HG03139 (cell line): ENCODE measurements around the gene GRB14.
"Not testable (repeated sequence)": the region's sequence is repeated elsewhere in the genome, so short reads cannot be mapped to it uniquely, and the experiment has no call there.

Source experiments
- ATAC-seq: cut with Tn5 transposase; IDR thresholded peaks from one replicate; pipeline ENCODE4 v1.9.1; 2021; ENCODE audit not compliant: unreplicated experiment

The GRB14 gene

GRCh38 chr2:164620873-164621763, at the start of gene GRB14:
GRB14 (minus strand) TSS chr2:164621482; CDS start chr2:164621309, 173 bp downstream.
- no peak for ATAC-seq

- no peak for ATAC-seq
Measured at GRCh38 chr2:164669291-164669690, 48.0 kb upstream of the GRB14 start.

GRCh38 chr2:164667566-164667965, 46.3 kb upstream of the GRB14 start:
- ATAC-seq: no peak

- no peak for ATAC-seq
Measured at GRCh38 chr2:164664070-164664469, 42.8 kb upstream of the GRB14 start.

- no peak for ATAC-seq
Measured at GRCh38 chr2:164662868-164663631, 41.8 kb upstream of the GRB14 start.

- ATAC-seq: no peak
Measured at GRCh38 chr2:164662066-164662465, 40.8 kb upstream of the GRB14 start.

- ATAC-seq: no peak
Measured at GRCh38 chr2:164661349-164661748, 40.1 kb upstream of the GRB14 start.

GRCh38 chr2:164657129-164657528, 35.8 kb upstream of the GRB14 start:
- ATAC-seq: no peak

GRCh38 chr2:164655750-164656149, 34.5 kb upstream of the GRB14 start:
- no peak for ATAC-seq

GRCh38 chr2:164655336-164655735, 34.1 kb upstream of the GRB14 start:
- no peak for ATAC-seq

- no peak for ATAC-seq
Measured at GRCh38 chr2:164651361-164651760, 30.1 kb upstream of the GRB14 start.

- no peak for ATAC-seq
Measured at GRCh38 chr2:164644036-164644700, 22.9 kb upstream of the GRB14 start.

GRCh38 chr2:164642946-164643555, 21.8 kb upstream of the GRB14 start:
- ATAC-seq: no peak

GRCh38 chr2:164642268-164642667, 21.0 kb upstream of the GRB14 start:
- ATAC-seq: no peak

GRCh38 chr2:164628319-164628718, 7.0 kb upstream of the GRB14 start:
- ATAC-seq: not testable (repeated sequence)

GRCh38 chr2:164625378-164625971, 4.2 kb upstream of the GRB14 start:
- no peak for ATAC-seq

GRCh38 chr2:164624316-164624715, 3.0 kb upstream of the GRB14 start:
- no peak for ATAC-seq

GRCh38 chr2:164622338-164623106, 1.2 kb upstream of the GRB14 start:
- no peak for ATAC-seq

GRCh38 chr2:164621764-164622105, 453 bp upstream of the GRB14 start:
- ATAC-seq: no peak

- ATAC-seq: no peak
Measured at GRCh38 chr2:164620457-164620856, 825 bp downstream of the GRB14 start.
